C4-2B (cell line): ENCODE measurements around the gene CTSE.

Experiments used
- H3K27ac ChIP-seq: fragments of 450-650 bp; 2 replicates; pipeline ENCODE4 v1.5.1; 2017
- ZFX ChIP-seq: fragments of 450-650 bp; IDR thresholded peaks from 2 replicates; pipeline ENCODE4 v1.6.1; 2017
- TF ChIP-seq, protein P1 (sequence below): fragments of 450-650 bp; conservative IDR thresholded peaks from 2 replicates; pipeline ENCODE4 v1.5.1; 2017; ENCODE audit warnings: mild to moderate bottlenecking

Gene CTSE

DNA sequence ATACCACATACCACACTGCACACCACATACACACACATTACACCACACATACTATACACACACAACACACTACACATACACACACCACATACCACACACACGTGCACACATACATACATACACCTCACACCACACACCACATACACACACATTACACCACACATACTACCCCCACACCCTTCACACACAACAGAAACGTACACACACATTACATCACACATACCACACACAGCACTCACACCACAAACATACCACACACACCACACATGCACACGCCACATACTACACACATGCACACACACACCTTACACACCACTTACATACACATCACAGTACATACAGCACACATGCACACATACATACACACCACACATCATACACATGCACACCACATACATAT is 49.0 kb downstream of the CTSE start:
- no peak overlapping the region for H3K27ac ChIP-seq
- no peak for TF ChIP-seq ZFX
- TF ChIP-seq, protein P1, sequence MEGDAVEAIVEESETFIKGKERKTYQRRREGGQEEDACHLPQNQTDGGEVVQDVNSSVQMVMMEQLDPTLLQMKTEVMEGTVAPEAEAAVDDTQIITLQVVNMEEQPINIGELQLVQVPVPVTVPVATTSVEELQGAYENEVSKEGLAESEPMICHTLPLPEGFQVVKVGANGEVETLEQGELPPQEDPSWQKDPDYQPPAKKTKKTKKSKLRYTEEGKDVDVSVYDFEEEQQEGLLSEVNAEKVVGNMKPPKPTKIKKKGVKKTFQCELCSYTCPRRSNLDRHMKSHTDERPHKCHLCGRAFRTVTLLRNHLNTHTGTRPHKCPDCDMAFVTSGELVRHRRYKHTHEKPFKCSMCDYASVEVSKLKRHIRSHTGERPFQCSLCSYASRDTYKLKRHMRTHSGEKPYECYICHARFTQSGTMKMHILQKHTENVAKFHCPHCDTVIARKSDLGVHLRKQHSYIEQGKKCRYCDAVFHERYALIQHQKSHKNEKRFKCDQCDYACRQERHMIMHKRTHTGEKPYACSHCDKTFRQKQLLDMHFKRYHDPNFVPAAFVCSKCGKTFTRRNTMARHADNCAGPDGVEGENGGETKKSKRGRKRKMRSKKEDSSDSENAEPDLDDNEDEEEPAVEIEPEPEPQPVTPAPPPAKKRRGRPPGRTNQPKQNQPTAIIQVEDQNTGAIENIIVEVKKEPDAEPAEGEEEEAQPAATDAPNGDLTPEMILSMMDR: no peak

DNA sequence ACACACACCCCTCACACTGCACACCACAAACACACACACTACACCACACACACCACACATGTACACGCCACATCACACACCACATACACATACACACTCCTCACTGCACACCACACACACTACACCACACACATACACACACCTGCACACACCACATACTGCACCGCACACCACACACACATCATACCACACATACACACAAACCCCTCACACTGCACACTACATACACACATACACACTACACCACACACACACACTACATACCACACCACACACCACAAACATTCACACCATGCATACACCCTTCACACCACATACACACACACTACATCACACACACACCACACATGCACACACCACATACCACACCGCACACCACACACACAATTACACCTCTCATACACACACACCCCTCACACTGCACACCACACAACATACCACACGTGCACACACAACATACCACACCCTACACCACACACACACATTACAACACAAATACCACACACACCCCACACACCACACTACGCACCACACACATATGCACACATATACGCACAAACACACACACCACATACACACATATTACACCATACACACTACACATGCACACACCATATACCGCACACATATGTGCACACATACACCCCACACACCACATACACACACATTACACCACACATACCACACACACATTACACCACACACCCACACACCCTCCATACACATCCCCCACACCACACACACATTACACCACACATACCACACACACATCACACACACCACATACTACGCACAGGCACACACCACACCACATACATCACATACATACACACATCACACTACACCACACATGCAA is 50.1 kb downstream of the CTSE start:
- no peak for TF ChIP-seq ZFX
- H3K27ac ChIP-seq: no peak overlapping the region

GRCh38 chr1:205972491-205973168 is 51.1 kb downstream of the CTSE start:
- H3K27ac ChIP-seq: no peak overlapping the region
- TF ChIP-seq, protein P1: no peak
- TF ChIP-seq ZFX: no peak

- no peak overlapping the region for H3K27ac ChIP-seq
- TF ChIP-seq ZFX: no peak
- TF ChIP-seq, protein P1: no peak
Observed at GRCh38 chr1:205972081-205972480, 51.6 kb downstream of the CTSE start.

DNA sequence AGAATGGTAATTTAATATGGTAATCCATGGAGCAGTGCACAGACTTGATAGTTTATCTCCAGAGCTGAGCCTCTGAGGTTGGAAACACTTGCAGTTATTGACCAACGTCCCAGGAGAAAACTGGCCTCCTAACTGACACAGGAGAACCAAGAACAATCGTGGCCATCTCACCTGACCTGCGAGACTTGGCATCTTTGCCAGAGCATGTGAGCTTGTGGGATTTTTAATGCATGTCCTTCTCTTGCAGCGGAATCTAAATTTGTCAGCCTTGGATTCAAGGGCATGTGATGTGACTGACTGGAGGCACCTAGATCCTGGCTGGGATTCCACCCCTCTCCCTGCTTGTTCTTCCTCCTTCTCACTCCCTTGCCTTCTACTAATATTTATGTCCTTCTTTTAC is 52.6 kb downstream of the CTSE start:
- H3K27ac ChIP-seq: no peak overlapping the region
- TF ChIP-seq, protein P1: no peak
- TF ChIP-seq ZFX: no peak

DNA sequence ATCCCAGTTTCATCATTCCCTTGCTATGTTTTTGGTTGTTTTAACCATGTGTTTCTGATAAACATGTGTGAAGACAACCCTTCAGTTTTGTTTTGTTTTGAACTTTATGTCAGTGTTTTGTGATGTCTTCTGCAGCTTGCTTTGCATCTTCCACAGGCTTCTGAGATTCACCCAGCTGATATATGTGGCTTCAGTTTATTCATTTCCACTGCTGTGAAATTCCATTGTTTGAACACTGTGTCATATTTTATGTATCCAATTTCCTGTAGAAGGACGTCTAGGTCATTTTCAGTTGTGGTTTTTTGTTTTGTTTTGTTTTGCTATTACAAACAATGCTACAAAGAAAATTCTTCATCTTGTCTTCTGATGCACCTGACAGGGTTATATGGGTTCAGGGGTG is 53.2 kb downstream of the CTSE start:
- H3K27ac ChIP-seq: no peak overlapping the region
- TF ChIP-seq, protein P1: no peak
- TF ChIP-seq ZFX: no peak

DNA sequence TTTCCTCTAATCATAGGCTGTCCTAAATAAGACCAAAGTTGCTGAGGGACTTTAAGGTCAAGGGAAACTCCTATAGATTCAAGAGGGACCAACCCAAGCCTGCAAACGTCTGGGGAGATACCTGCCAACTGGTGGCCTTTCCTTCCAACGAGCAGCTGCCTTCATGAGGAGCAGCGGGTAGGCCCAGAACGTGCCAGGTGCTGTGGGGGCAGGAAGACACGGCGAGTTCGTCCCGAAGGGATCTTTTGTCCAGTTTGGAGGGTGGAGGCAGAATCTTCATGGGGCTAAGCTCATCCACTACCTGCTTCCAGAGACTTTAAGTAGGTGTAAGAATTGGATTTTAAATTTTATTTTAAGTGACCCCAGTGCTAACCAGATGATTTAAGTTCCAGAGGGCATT is 54.5 kb downstream of the CTSE start:
- no peak for TF ChIP-seq ZFX
- TF ChIP-seq, protein P1: no peak

More for the DNA sequence above, 54.5 kb downstream of the CTSE start:
- H3K27ac ChIP-seq: no peak overlapping the region
